Measurements from ENCODE around the gene KMT5B. TPM values are rescaled to one million over a fixed set of nuclear protein-coding genes. Genes with fewer than 3 reads are reported as not detected.

KMT5B gene
- total and polyA plus RNA-seq, 2 of the 13 experiments (the other 11 are each of a cell fraction or from before 2014, with no cell fraction given) = 17.6 to 23.7 TPM

GRCh38 chr11:68160100-68160695 lies 52.9 kb downstream of the KMT5B start:
- Histone ChIP-seq H3K27me3 (ENCODE audit: control insufficient read depth in 1 of 2, insufficient read depth in 2 of 2, low read length in 2 of 2) (no peaks in the 10 kb centered on the region), H3K36me3 (replicated peaks in 1 of 2; ENCODE audit: control insufficient read depth in 1 of 2, insufficient read depth in 2 of 2, low read length in 2 of 2) (peaks cover 3 to 23% of the 10 kb centered on the region in 2 experiments), H3K4me2 (ENCODE audit: low read depth, low read length) (no peak overlapping the region), H3K9me3 (ENCODE audit: low read length) (no peaks in the 10 kb centered on the region), H3K4me3 (replicated peaks in 1 of 3; ENCODE audit: insufficient read depth in 1 of 3, low read depth in 2 of 3, low read length in 3 of 3) (no peak overlapping the region), H3K27ac (ENCODE audit: extremely low read length, insufficient read depth, low read length) (no peak overlapping the region), H3K4me1 (ENCODE audit: insufficient read depth, low read length) (no peaks in the 10 kb centered on the region), H4K20me1 (ENCODE audit: insufficient read depth, low read length) (no peaks in the 10 kb centered on the region), H3K9ac (ENCODE audit: insufficient read depth, low read depth, low read length) (no peak overlapping the region), H3K79me2 (ENCODE audit: insufficient read depth, low read length) (no peaks in the 10 kb centered on the region), H2AFZ (ENCODE audit: low read length) (no peak overlapping the region)
- FAIRE-seq (no peak), ATAC-seq (no peak), DNase-seq (ENCODE audit: low spot score) (no peak)
- in situ Hi-C loops (cut with HindIII; ENCODE audit: extremely low pct_ligation_motif_present, low pct_unique_long_range_greater_than_20kb) (no loop called here), intact Hi-C loops (cut with micrococcal nuclease; ENCODE audit: unreplicated experiment) (no loop called here)
- WGBS (ENCODE audit: low lambda C conversion rate) = 88% methylated on average over 7 of the region's 7 CpGs
- ChIA-PET POLR2A (interaction anchor here (1.4 to 2.5 kb wide), 2 partner anchors 9 to 15 kb away, joined by 3 to 7 read pairs; no protein-coding TSS in a partner anchor), CTCF (ENCODE audit: low intra/inter-chr PET ratio, low total read pairs) (no interaction called here)
- TF ChIP-seq CBFB (CRISPR knock-in tag; IDR thresholded peaks at IDR 0.05) = no peak
- no peak for TF ChIP-seq ZNF543 (CRISPR knock-in tag; IDR thresholded peaks at IDR 0.05)
- TF ChIP-seq ZNF792 (CRISPR knock-in tag; IDR thresholded peaks at IDR 0.05) = no peak
- TF ChIP-seq POGZ (CRISPR knock-in tag; IDR thresholded peaks at IDR 0.05) = no peak
- no peak for TF ChIP-seq U2AF1 (optimal IDR thresholded peaks at IDR 0.05; ENCODE audit: low read depth, low read length)
- no TSS peak for BruUV-seq (replicated peaks)

- 79% methylated on average over 6 of the region's 6 CpGs for WGBS (ENCODE audit: low lambda C conversion rate)
- Histone ChIP-seq H4K20me1 (ENCODE audit: insufficient read depth, low read length) (no peaks in the 10 kb centered on the region), H3K27ac (ENCODE audit: extremely low read length, insufficient read depth, low read length) (no peak overlapping the region), H3K4me2 (ENCODE audit: low read depth, low read length) (no peak overlapping the region), H3K4me1 (ENCODE audit: insufficient read depth, low read length) (peaks cover under 1% of the 10 kb centered on the region; the same call in 1 of the 2 replicates), H3K79me2 (ENCODE audit: insufficient read depth, low read length) (no peaks in the 10 kb centered on the region), H3K9me3 (ENCODE audit: low read length) (no peaks in the 10 kb centered on the region), H3K27me3 (ENCODE audit: control insufficient read depth in 1 of 2, insufficient read depth in 2 of 2, low read length in 2 of 2) (no peaks in the 10 kb centered on the region), H2AFZ (ENCODE audit: low read length) (no peak overlapping the region), H3K9ac (ENCODE audit: insufficient read depth, low read depth, low read length) (no peak overlapping the region), H3K4me3 (replicated peaks in 1 of 3; ENCODE audit: insufficient read depth in 1 of 3, low read depth in 2 of 3, low read length in 3 of 3) (no peak overlapping the region), H3K36me3 (replicated peaks in 1 of 2; ENCODE audit: control insufficient read depth in 1 of 2, insufficient read depth in 2 of 2, low read length in 2 of 2) (peaks cover 3 to 23% of the 10 kb centered on the region in 2 experiments)
- ChIA-PET POLR2A (interaction anchor here (1.4 to 2.5 kb wide), 2 partner anchors 9 to 14 kb away, joined by 3 to 7 read pairs; no protein-coding TSS in a partner anchor), CTCF (ENCODE audit: low intra/inter-chr PET ratio, low total read pairs) (no interaction called here)
- DNase-seq (ENCODE audit: low spot score) = no peak
- no peak for ATAC-seq
- intact Hi-C loops (cut with micrococcal nuclease; ENCODE audit: unreplicated experiment) = no loop called here
- in situ Hi-C loops (cut with HindIII; ENCODE audit: extremely low pct_ligation_motif_present, low pct_unique_long_range_greater_than_20kb) = no loop called here
- no peak for FAIRE-seq
- BruUV-seq (replicated peaks) = no TSS peak
- TF ChIP-seq MAF1 (CRISPR knock-in tag; IDR thresholded peaks at IDR 0.05; ENCODE audit: borderline replicate concordance) (no peak), MED13 (CRISPR knock-in tag; IDR thresholded peaks at IDR 0.05) (no peak), ZNF639 (CRISPR knock-in tag; conservative IDR thresholded peaks at IDR 0.05) (no peak), RBM39 (IDR thresholded peaks at IDR 0.05; ENCODE audit: low read depth, low read length, poor library complexity, severe bottlenecking) (no peak), BCL6 (CRISPR knock-in tag; IDR thresholded peaks at IDR 0.05) (no peak), ZNF30 (CRISPR knock-in tag; IDR thresholded peaks at IDR 0.05) (no peak), ESRRA (CRISPR knock-in tag; IDR thresholded peaks at IDR 0.05; ENCODE audit: low read depth) (no peak), ZKSCAN5 (CRISPR knock-in tag; IDR thresholded peaks at IDR 0.05) (no peak)
- TF ChIP-seq, protein P1, sequence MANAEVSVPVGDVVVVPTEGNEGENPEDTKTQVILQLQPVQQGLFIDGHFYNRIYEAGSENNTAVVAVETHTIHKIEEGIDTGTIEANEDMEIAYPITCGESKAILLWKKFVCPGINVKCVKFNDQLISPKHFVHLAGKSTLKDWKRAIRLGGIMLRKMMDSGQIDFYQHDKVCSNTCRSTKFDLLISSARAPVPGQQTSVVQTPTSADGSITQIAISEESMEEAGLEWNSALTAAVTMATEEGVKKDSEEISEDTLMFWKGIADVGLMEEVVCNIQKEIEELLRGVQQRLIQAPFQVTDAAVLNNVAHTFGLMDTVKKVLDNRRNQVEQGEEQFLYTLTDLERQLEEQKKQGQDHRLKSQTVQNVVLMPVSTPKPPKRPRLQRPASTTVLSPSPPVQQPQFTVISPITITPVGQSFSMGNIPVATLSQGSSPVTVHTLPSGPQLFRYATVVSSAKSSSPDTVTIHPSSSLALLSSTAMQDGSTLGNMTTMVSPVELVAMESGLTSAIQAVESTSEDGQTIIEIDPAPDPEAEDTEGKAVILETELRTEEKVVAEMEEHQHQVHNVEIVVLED (CRISPR knock-in tag; IDR thresholded peaks at IDR 0.05; ENCODE audit: borderline replicate concordance) = no peak
These were observed 53.4 kb downstream of the KMT5B start for GRCh38 chr11:68159665-68160064.

Data from HepG2 (cell line).